ENCODE results near the gene LIMK2. TPM values are rescaled to one million over a fixed set of nuclear protein-coding genes. Genes with fewer than 3 reads are reported as not detected.

LIMK2 gene
- total RNA-seq, 1 experiment from 2014 or later = 37.3 TPM

- DNase-seq (ENCODE audit: extremely low read depth, low read depth) = no peak
Measured at GRCh38 chr22:31271026-31271425, 58.9 kb downstream of the LIMK2 start.

- no peak for DNase-seq (ENCODE audit: extremely low read depth, low read depth)
Measured at GRCh38 chr22:31271485-31271884, 59.4 kb downstream of the LIMK2 start.

DNA sequence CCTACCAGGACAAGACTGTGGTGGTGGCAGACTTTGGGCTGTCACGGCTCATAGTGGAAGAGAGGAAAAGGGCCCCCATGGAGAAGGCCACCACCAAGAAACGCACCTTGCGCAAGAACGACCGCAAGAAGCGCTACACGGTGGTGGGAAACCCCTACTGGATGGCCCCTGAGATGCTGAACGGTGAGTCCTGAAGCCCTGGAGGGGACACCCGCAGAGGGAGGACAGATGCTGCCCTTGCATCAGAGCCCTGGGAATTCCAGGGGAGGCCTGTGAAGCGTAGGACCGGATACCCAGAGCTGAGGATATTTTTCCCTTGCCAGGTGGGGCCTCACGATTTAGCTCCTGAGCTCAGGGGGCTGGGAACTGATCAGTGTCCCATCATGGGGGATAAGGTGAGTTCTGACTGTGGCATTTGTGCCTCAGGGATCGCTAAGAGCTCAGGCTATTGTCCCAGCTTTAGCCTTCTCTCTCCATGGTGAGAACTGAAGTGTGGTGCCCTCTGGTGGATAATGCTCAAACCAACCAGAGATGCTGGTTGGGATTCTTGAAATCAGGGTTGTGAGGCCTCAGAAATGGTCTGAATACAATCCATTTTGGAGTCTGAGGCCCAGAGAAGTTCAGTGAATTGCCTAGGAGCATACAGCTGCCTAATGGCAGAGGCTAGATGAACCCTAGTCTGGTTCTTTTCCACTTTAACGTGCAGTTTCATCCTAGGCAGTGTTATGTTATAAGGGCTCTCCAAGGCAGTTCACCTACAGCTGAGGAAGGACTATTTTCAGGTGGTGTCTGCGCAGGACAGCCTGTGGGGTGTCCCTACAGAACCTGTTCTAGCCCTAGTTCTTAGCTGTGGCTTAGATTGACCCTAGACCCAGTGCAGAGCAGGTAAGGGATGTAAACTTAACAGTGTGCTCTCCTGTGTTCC, 60.7 kb downstream of the LIMK2 start:
- DNase-seq (ENCODE audit: extremely low read depth, low read depth) = peak; percentile 47

DNA sequence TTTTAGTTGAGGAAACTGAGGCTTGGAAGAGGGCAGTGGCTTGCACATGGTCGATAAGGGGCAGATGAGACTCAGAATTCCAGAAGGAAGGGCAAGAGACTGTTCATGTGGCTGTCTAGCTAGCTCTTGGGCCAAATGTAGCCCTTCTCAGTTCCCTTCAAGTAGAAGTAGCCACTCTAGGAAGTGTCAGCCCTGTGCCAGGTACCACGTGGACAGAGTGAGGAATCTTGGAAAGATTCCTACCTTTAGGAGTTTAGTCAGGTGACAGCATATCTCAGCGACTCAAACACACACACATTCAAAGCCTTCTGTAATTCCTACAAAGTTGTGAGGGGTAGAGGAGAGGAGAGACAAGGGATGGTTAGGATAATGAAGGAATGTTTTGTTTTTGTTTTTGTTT, 61.9 kb downstream of the LIMK2 start:
- DNase-seq (ENCODE audit: extremely low read depth, low read depth) = no peak

DNA sequence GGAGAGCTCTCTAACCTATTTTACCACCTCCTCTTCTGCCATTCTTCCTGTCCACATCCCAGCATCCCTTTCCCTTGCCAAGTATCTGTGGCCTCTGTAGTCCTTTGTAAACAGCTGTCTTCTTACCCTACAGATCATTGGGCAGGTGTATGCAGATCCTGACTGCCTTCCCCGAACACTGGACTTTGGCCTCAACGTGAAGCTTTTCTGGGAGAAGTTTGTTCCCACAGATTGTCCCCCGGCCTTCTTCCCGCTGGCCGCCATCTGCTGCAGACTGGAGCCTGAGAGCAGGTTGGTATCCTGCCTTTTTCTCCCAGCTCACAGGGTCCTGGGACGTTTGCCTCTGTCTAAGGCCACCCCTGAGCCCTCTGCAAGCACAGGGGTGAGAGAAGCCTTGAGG, 62.9 kb downstream of the LIMK2 start:
- DNase-seq (ENCODE audit: extremely low read depth, low read depth) = no peak

DNA sequence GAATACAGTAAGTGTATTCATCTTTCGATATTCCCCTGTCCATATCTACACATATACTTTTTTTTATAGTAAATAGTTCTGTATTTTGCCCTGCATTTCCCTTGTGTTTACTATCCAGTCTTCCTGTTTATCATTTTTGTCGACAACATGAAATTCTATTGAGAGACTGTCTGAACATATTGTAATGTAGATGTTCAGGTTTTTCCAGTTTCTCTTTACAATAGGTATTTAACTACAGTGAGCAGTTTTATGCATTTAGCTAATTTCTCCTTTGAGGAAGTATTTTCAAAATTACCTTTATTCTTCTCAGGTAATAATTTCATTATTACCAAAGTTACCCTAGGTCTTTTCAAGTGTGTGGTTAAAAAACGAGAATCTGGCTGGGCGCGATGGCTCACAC, 63.5 kb downstream of the LIMK2 start:
- DNase-seq (ENCODE audit: extremely low read depth, low read depth) = no peak

- no peak for DNase-seq (ENCODE audit: extremely low read depth, low read depth)
Measured at GRCh38 chr22:31276426-31277167, 64.5 kb downstream of the LIMK2 start.

DNA sequence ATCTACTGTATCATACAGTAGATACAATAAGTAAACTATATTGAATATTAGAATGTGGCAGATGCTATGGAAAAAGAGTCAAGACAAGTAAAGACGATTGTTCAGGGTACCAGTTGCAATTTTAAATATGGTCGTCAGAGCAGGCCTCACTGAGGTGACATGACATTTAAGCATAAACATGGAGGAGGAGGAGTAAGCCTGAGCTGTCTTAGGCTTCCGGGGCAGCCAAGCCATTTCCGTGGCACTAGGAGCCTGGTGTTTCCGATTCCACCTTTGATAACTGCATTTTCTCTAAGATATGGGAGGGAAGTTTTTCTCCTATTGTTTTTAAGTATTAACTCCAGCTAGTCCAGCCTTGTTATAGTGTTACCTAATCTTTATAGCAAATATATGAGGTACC, 65.6 kb downstream of the LIMK2 start:
- DNase-seq (ENCODE audit: extremely low read depth, low read depth) = no peak

- no peak for DNase-seq (ENCODE audit: extremely low read depth, low read depth)
Measured at GRCh38 chr22:31278151-31278621, 66.1 kb downstream of the LIMK2 start.

DNA sequence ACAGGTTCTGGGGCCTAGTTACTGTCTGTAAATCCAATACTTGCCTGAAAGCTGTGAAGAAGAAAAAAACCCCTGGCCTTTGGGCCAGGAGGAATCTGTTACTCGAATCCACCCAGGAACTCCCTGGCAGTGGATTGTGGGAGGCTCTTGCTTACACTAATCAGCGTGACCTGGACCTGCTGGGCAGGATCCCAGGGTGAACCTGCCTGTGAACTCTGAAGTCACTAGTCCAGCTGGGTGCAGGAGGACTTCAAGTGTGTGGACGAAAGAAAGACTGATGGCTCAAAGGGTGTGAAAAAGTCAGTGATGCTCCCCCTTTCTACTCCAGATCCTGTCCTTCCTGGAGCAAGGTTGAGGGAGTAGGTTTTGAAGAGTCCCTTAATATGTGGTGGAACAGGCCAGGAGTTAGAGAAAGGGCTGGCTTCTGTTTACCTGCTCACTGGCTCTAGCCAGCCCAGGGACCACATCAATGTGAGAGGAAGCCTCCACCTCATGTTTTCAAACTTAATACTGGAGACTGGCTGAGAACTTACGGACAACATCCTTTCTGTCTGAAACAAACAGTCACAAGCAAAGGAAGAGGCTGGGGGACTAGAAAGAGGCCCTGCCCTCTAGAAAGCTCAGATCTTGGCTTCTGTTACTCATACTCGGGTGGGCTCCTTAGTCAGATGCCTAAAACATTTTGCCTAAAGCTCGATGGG, 66.7 kb downstream of the LIMK2 start:
- no peak for DNase-seq (ENCODE audit: extremely low read depth, low read depth)

- no peak for DNase-seq (ENCODE audit: extremely low read depth, low read depth)
Measured at GRCh38 chr22:31279327-31279669, 67.2 kb downstream of the LIMK2 start.

- no peak for DNase-seq (ENCODE audit: extremely low read depth, low read depth)
Measured at GRCh38 chr22:31279821-31280505, 67.9 kb downstream of the LIMK2 start.

DNA sequence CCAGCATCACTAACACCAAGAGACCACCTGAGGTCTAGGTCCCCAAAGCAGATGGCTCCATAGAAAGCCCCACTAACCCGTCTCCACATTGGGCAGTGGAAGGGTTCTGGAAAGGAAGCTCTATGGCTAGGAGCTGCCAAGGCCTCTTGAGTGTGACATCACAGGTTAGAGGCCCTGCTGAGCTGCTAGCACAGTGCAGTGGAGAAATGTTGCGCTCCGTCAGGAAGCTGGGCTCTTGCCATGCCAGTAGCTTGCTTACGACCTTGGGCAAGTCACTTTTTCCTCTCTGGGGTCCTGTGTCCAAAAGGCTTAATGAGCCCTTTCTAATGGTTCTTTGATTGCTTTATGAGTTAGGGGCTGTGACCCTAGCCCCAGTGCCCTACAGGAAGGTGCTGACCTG, 69.6 kb downstream of the LIMK2 start:
- DNase-seq (ENCODE audit: extremely low read depth, low read depth) = no peak

DNA sequence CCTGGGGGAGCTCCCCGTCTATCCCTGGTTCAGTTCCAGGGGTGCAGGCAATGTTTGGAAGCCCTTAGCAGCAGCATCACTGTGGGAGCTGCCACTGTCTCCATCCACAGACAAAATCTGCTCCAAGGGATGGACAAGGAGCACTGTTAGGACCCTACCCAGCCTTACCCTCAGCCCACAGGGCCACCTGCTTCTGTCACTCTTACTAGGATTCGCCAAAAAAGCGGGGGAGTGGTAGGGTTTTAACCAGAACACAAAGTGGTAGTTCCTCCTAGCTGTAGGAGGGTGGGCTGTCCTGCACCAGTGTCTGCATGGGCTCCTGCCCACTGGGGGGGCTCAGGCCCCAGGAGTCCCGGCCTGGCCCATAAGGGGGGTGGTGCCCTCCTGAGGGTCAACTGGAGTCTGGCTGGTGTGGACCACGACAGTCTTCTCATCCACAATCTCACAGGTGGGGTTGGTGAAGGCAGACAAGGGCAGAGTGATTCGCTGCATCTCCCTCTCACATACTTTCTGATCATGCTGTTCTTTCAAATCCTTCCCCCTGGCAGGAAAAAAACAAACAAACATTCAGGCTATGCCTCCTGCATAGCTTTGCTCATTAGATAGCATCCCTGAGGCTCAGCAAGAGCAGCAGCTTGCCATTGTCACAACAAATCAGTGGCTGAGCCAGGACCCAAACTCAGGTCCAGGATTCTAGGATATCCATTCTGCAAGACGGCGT, 70.8 kb downstream of the LIMK2 start:
- DNase-seq (ENCODE audit: extremely low read depth, low read depth) = no peak

DNA sequence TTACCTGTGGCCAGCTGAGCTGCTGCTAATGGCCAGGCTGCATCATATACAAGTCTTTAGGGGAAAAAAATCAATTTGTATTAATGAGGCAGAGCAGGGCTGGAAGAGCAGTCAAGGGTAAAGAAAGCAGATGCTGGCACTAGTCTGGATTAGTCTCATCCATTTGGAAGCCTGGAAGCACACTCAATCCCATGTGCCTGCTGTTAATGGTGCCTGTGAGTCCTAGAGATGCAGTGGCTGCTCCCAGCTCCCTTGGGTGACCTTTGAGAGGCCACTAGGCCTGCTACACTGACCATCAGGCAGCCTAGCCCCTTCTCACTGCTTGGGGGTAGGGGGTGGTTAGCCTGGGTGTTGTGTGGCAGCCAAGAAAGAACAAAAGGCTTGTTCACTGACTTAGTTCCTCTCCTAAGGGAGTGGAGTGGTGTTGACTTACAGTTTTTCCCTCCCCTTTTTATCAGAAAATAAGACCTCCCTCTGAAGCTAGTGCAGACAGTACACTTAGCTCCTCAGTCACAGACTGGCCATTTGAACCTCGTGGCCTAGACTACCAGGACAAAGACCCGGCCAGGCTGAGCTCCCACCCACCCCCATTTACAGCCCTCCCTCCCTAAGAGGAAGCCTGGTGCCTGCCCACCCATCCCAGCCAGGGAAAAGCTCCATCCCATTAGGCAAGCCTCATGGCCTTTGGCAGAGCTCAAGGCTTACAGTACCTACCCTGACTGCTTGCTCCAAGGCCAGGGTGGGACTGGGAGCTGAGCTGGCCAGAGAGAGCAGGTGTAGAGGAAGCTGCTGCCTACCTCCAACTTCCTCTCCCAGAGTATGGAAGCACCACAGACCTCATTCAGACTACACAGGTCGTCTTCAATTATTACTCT, 72.4 kb downstream of the LIMK2 start:
- no peak for DNase-seq (ENCODE audit: extremely low read depth, low read depth)

GRCh38 chr22:31286360-31287255, 74.5 kb downstream of the LIMK2 start:
- DNase-seq (ENCODE audit: extremely low read depth, low read depth) = no peak

GRCh38 chr22:31287818-31288495, 75.9 kb downstream of the LIMK2 start:
- DNase-seq (ENCODE audit: extremely low read depth, low read depth) = no peak

Data from NCI-H460 (cell line).